ENCODE data around the gene SHISA7.

Gene SHISA7

GRCh38 chr19:55443045-55443823, at the start of gene SHISA7:
SHISA7 (minus strand) TSS chr19:55443300; CDS start chr19:55442863, 437 bp downstream.
- no peaks in the 10 kb centered on the region for H3K36me3 ChIP-seq (ENCODE audit: control insufficient read depth, insufficient read depth, low read length)
- H3K27me3 ChIP-seq (ENCODE audit: control insufficient read depth, insufficient read depth, low read length) = peaks cover 47% of the 10 kb centered on the region
- no peaks in the 10 kb centered on the region for H3K4me1 ChIP-seq (ENCODE audit: control insufficient read depth, insufficient read depth, low read length)
- no peak within 1 kb of the TSS for H3K9ac ChIP-seq (ENCODE audit: low read length)
- no peak within 1 kb of the TSS for H3K27ac ChIP-seq (ENCODE audit: low read depth, low read length)
- no peak within 1 kb of the TSS for H3K4me3 ChIP-seq (ENCODE audit: low read length)

- Histone ChIP-seq H3K36me3 (ENCODE audit: control insufficient read depth, insufficient read depth, low read length) (no peaks in the 10 kb centered on the region), H3K27ac (ENCODE audit: low read depth, low read length) (peak overlapping the region; percentile 76), H3K4me1 (ENCODE audit: control insufficient read depth, insufficient read depth, low read length) (peaks cover 26% of the 10 kb centered on the region), H3K27me3 (ENCODE audit: control insufficient read depth, insufficient read depth, low read length) (no peaks in the 10 kb centered on the region), H3K4me3 (ENCODE audit: low read length) (no peak overlapping the region), H3K9ac (ENCODE audit: low read length) (no peak overlapping the region)
Measured at GRCh38 chr19:55492362-55492944, 49.4 kb upstream of the SHISA7 start.

GRCh38 chr19:55491546-55492360, 48.7 kb upstream of the SHISA7 start:
- H3K36me3 ChIP-seq (ENCODE audit: control insufficient read depth, insufficient read depth, low read length) = no peaks in the 10 kb centered on the region
- peaks cover 33% of the 10 kb centered on the region for H3K4me1 ChIP-seq (ENCODE audit: control insufficient read depth, insufficient read depth, low read length)
- no peak overlapping the region for H3K4me3 ChIP-seq (ENCODE audit: low read length)
- peak overlapping the region; percentile 76 for H3K27ac ChIP-seq (ENCODE audit: low read depth, low read length)
- H3K27me3 ChIP-seq (ENCODE audit: control insufficient read depth, insufficient read depth, low read length) = no peaks in the 10 kb centered on the region
- H3K9ac ChIP-seq (ENCODE audit: low read length) = no peak overlapping the region

GRCh38 chr19:55490478-55491432, 47.7 kb upstream of the SHISA7 start:
- peak overlapping the region; percentile 76 for H3K27ac ChIP-seq (ENCODE audit: low read depth, low read length)
- no peak overlapping the region for H3K9ac ChIP-seq (ENCODE audit: low read length)
- H3K4me3 ChIP-seq (ENCODE audit: low read length) = no peak overlapping the region
- H3K27me3 ChIP-seq (ENCODE audit: control insufficient read depth, insufficient read depth, low read length) = no peaks in the 10 kb centered on the region
- H3K4me1 ChIP-seq (ENCODE audit: control insufficient read depth, insufficient read depth, low read length) = peaks cover 43% of the 10 kb centered on the region
- no peaks in the 10 kb centered on the region for H3K36me3 ChIP-seq (ENCODE audit: control insufficient read depth, insufficient read depth, low read length)

GRCh38 chr19:55489711-55490477, 46.8 kb upstream of the SHISA7 start:
- Histone ChIP-seq H3K36me3 (ENCODE audit: control insufficient read depth, insufficient read depth, low read length) (no peaks in the 10 kb centered on the region), H3K27me3 (ENCODE audit: control insufficient read depth, insufficient read depth, low read length) (no peaks in the 10 kb centered on the region), H3K4me3 (ENCODE audit: low read length) (no peak overlapping the region), H3K4me1 (ENCODE audit: control insufficient read depth, insufficient read depth, low read length) (peaks cover 48% of the 10 kb centered on the region), H3K27ac (ENCODE audit: low read depth, low read length) (peak overlapping the region; percentile 93), H3K9ac (ENCODE audit: low read length) (no peak overlapping the region)

- Histone ChIP-seq H3K27ac (ENCODE audit: low read depth, low read length) (peak overlapping the region; percentile 93), H3K4me3 (ENCODE audit: low read length) (no peak overlapping the region), H3K27me3 (ENCODE audit: control insufficient read depth, insufficient read depth, low read length) (no peaks in the 10 kb centered on the region), H3K36me3 (ENCODE audit: control insufficient read depth, insufficient read depth, low read length) (no peaks in the 10 kb centered on the region), H3K9ac (ENCODE audit: low read length) (no peak overlapping the region), H3K4me1 (ENCODE audit: control insufficient read depth, insufficient read depth, low read length) (peaks cover 48% of the 10 kb centered on the region)
Measured at GRCh38 chr19:55488986-55489710, 46.0 kb upstream of the SHISA7 start.

GRCh38 chr19:55487924-55488687, 45.0 kb upstream of the SHISA7 start, which contains the start of gene SSC5D:
SSC5D (plus strand) TSS chr19:55488436; CDS start chr19:55488590, 154 bp downstream.
- H3K27ac ChIP-seq (ENCODE audit: low read depth, low read length) = peak within 1 kb of the TSS; percentile 95
- H3K4me1 ChIP-seq (ENCODE audit: control insufficient read depth, insufficient read depth, low read length) = peaks cover 47% of the 10 kb centered on the region
- peak within 1 kb of the TSS; percentile 62 for H3K4me3 ChIP-seq (ENCODE audit: low read length)
- peak within 1 kb of the TSS; percentile 29 for H3K9ac ChIP-seq (ENCODE audit: low read length)
- H3K36me3 ChIP-seq (ENCODE audit: control insufficient read depth, insufficient read depth, low read length) = no peaks in the 10 kb centered on the region
- no peaks in the 10 kb centered on the region for H3K27me3 ChIP-seq (ENCODE audit: control insufficient read depth, insufficient read depth, low read length)

- Histone ChIP-seq H3K27me3 (ENCODE audit: control insufficient read depth, insufficient read depth, low read length) (no peaks in the 10 kb centered on the region), H3K36me3 (ENCODE audit: control insufficient read depth, insufficient read depth, low read length) (peaks cover 3% of the 10 kb centered on the region), H3K4me3 (ENCODE audit: low read length) (peak overlapping the region; percentile 27), H3K9ac (ENCODE audit: low read length) (peak overlapping the region; percentile 29), H3K27ac (ENCODE audit: low read depth, low read length) (peak overlapping the region; percentile 95), H3K4me1 (ENCODE audit: control insufficient read depth, insufficient read depth, low read length) (peaks cover 43% of the 10 kb centered on the region)
Measured at GRCh38 chr19:55486971-55487923, 44.1 kb upstream of the SHISA7 start.

GRCh38 chr19:55486043-55486970, 43.2 kb upstream of the SHISA7 start:
- peak overlapping the region; percentile 40 for H3K4me3 ChIP-seq (ENCODE audit: low read length)
- H3K9ac ChIP-seq (ENCODE audit: low read length) = no peak overlapping the region
- H3K27me3 ChIP-seq (ENCODE audit: control insufficient read depth, insufficient read depth, low read length) = no peaks in the 10 kb centered on the region
- peak overlapping the region; percentile 95 for H3K27ac ChIP-seq (ENCODE audit: low read depth, low read length)
- peaks cover 3% of the 10 kb centered on the region for H3K36me3 ChIP-seq (ENCODE audit: control insufficient read depth, insufficient read depth, low read length)
- peaks cover 35% of the 10 kb centered on the region for H3K4me1 ChIP-seq (ENCODE audit: control insufficient read depth, insufficient read depth, low read length)

All from rectal smooth muscle tissue (tissue), 1 donor.